ENCODE data around the gene NOVA2.

- no peak for TF ChIP-seq CSDC2 (CRISPR knock-in tag; IDR thresholded peaks at IDR 0.05)
- TF ChIP-seq PATZ1 (CRISPR knock-in tag; IDR thresholded peaks at IDR 0.05; ENCODE audit: borderline replicate concordance) = no peak
- no peak for TF ChIP-seq CSRNP3 (CRISPR knock-in tag; IDR thresholded peaks at IDR 0.05)
- no peak for TF ChIP-seq ARNTL (CRISPR knock-in tag; IDR thresholded peaks at IDR 0.05; ENCODE audit: borderline replicate concordance, low read depth)
- no peak for TF ChIP-seq RARB (CRISPR knock-in tag; IDR thresholded peaks at IDR 0.05)
- TF ChIP-seq ISL1 (CRISPR knock-in tag; IDR thresholded peaks at IDR 0.05) = no peak
- no peak for TF ChIP-seq ZNF8 (CRISPR knock-in tag; IDR thresholded peaks at IDR 0.05)
- TF ChIP-seq GLIS3 (CRISPR knock-in tag; IDR thresholded peaks at IDR 0.05) = no peak
- TF ChIP-seq CREB5 (CRISPR knock-in tag; IDR thresholded peaks at IDR 0.05; ENCODE audit: low read depth) = no peak
- no peak for TF ChIP-seq ZNF70 (CRISPR knock-in tag; IDR thresholded peaks at IDR 0.05)
- TF ChIP-seq TSHZ2 (CRISPR knock-in tag; IDR thresholded peaks at IDR 0.05) = no peak
Observed at GRCh38 chr19:46006411-46006810, 32.7 kb upstream of the NOVA2 start.

Measured in SK-N-SH treated with all-trans-retinoic acid at 6 μM for 48 hours (cell line).